Progenitor cell of endocrine pancreas (in vitro differentiated cells): ENCODE data around the gene ETDB. TPM values are rescaled to one million over a fixed set of nuclear protein-coding genes. Genes with fewer than 3 reads are reported as not detected.

Experiments
- DNase-seq: peaks from one replicate; pipeline ENCODE4 v3.0.0; 2021; ENCODE audit warnings: low spot score; ENCODE audit not compliant: unreplicated experiment
- H3K27ac Mint-ChIP-seq: 2 replicates; pipeline ENCODE4 v1.8.0; 2021; ENCODE audit warnings: mild to moderate bottlenecking, moderate library complexity, mixed read lengths
- H3K27me3 Mint-ChIP-seq: 2 replicates; pipeline ENCODE4 v1.8.0; 2021; ENCODE audit warnings: mixed read lengths
- H3K36me3 Mint-ChIP-seq: 2 replicates; pipeline ENCODE4 v1.8.0; 2022; ENCODE audit warnings: mixed read lengths; ENCODE audit not compliant: insufficient read depth
- H3K4me1 Mint-ChIP-seq: 2 replicates; pipeline ENCODE4 v1.8.0; 2021; ENCODE audit warnings: low read depth, mixed read lengths
- H3K4me3 Mint-ChIP-seq: 2 replicates; pipeline ENCODE4 v1.8.0; 2021; ENCODE audit warnings: low read depth, mild to moderate bottlenecking, moderate library complexity, mixed read lengths
- H3K9me3 Mint-ChIP-seq: 2 replicates; pipeline ENCODE4 v1.8.0; 2021; ENCODE audit warnings: low read depth, mixed read lengths
- CTCF ChIP-seq: fragments of 200-600 bp; sonication (generic); IDR thresholded peaks from one replicate; pipeline ENCODE4 v1.5.0; 2021; ENCODE audit warnings: antibody characterized with exemption, mild to moderate bottlenecking; ENCODE audit not compliant: unreplicated experiment
- total RNA-seq: library from RNA; stranded (reverse); gene quantifications from 2 replicates; pipeline ENCODE4 v1.2.1, GENCODE V29; 2021

ETDB gene
- total RNA-seq, 1 donor from 2014 or later: not detected

GRCh38 chrX:135089126-135089525, 31.2 kb downstream of the ETDB start:
- Mint-ChIP-seq H3K4me1 (peaks cover 2% of the 10 kb centered on the region), H3K27me3 (no peaks in the 10 kb centered on the region), H3K4me3 (no peak overlapping the region), H3K27ac (no peak overlapping the region), H3K9me3 (peaks cover 8% of the 10 kb centered on the region), H3K36me3 (no peaks in the 10 kb centered on the region)
- no peak for TF ChIP-seq CTCF
- DNase-seq: no peak

DNA sequence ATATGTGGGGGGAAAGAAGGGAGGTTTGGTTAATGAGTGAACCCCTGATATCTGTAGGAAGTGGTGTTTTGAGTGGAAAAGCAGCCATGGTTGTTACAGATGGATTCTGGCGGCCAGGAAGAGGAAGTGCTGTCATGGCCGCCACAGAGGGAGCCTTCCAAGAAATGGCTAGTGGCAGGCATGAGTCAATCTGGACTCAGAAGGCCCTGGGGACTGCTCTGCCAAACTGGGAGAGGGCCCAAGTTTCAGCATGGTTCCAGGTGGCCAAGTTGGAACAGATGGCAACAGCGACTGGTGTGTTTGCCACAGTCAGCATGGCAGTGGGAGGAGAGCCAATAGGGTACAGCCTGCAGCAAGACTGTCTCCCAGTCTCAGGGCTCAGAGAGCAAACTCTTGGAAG, 32.5 kb downstream of the ETDB start:
- Mint-ChIP-seq H3K4me1 (peaks cover 2% of the 10 kb centered on the region), H3K36me3 (no peaks in the 10 kb centered on the region), H3K4me3 (no peak overlapping the region), H3K9me3 (peaks cover 8% of the 10 kb centered on the region), H3K27me3 (no peaks in the 10 kb centered on the region), H3K27ac (no peak overlapping the region)
- TF ChIP-seq CTCF: no peak
- no peak for DNase-seq

DNA sequence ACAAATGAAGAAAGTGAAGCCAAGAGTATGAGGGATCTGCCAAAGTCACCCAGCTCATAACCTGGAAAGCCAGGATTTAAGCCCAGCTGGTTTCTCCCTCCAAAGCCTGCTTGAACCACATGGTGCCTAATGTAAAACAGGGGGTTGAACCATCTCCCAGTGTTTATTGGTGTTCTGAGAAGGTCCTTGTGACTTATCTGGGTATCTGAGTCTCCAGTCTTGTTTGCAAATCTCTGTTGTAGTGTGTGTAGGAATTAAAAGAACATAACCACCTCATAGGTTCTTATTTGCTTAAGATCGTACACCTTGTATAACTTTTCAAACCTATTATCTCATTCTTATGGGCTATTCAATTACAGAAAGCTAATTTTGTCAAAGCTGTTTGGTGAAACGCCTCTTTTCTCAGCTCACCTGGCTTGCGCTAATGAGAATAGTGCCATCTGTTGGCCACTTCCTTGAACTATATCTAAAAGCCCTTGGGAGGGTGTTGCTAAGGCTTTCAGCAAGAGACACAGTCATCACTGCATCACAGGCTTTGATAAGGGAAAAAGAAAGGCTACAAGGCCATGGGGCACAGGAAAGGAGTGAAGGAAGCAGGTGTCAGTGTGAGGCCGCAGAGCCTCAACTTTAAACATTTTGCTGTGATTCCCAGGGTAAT, 34.0 kb downstream of the ETDB start:
- no peak overlapping the region for H3K4me3 Mint-ChIP-seq
- peak; percentile 61 for TF ChIP-seq CTCF
- no peak for DNase-seq
- no peaks in the 10 kb centered on the region for H3K27me3 Mint-ChIP-seq
- H3K4me1 Mint-ChIP-seq: peaks cover 2% of the 10 kb centered on the region
- no peak overlapping the region for H3K27ac Mint-ChIP-seq
- peaks cover 8% of the 10 kb centered on the region for H3K9me3 Mint-ChIP-seq
- H3K36me3 Mint-ChIP-seq: no peaks in the 10 kb centered on the region

- Mint-ChIP-seq H3K27me3 (no peaks in the 10 kb centered on the region), H3K4me3 (no peak overlapping the region), H3K27ac (no peak overlapping the region)
These were observed 38.5 kb downstream of the ETDB start for GRCh38 chrX:135081693-135082404.

More at GRCh38 chrX:135081693-135082404, 38.5 kb downstream of the ETDB start:
- no peak for TF ChIP-seq CTCF
- no peaks in the 10 kb centered on the region for H3K36me3 Mint-ChIP-seq
- peaks cover 2% of the 10 kb centered on the region for H3K4me1 Mint-ChIP-seq
- peaks cover 12% of the 10 kb centered on the region for H3K9me3 Mint-ChIP-seq
- DNase-seq: no peak

Other genes starting within 250 kb of the ETDB start
- gene MOSPD1, start 205.3 kb downstream of the ETDB start, total RNA-seq: 16.2 and 18.8 TPM in 2 replicates
- 2.2 TPM in 2 replicates for gene SMIM10, start 129.5 kb downstream of the ETDB start, total RNA-seq
- gene RTL8B, start 98.0 kb downstream of the ETDB start, total RNA-seq: 18.7 and 20.4 TPM in 2 replicates
- 101 and 107 TPM in 2 replicates for gene RTL8C, start 88.2 kb downstream of the ETDB start, total RNA-seq
- gene RTL8A, start 68.4 kb downstream of the ETDB start, total RNA-seq: 63.5 and 72.5 TPM in 2 replicates
- 7.7 and 7.9 TPM in 2 replicates for gene SMIM10L2B, start 21.8 kb downstream of the ETDB start, total RNA-seq
- gene CT55, start 50.9 kb upstream of the ETDB start, total RNA-seq: 0.40 TPM in 1 of 2 replicates, not detected in the other
- not detected in 2 replicates for gene ETDA, start 131.5 kb upstream of the ETDB start, total RNA-seq
- gene ETDC, start 189.0 kb upstream of the ETDB start, total RNA-seq: not detected in 2 replicates
- 10.8 and 11.0 TPM in 2 replicates for gene ZNF75D, start 223.6 kb upstream of the ETDB start, total RNA-seq
- gene ZNF449, start 224.3 kb upstream of the ETDB start, total RNA-seq: 6.8 and 8.8 TPM in 2 replicates